OCI-LY7 (cell line): Measurements from ENCODE around the gene PPARGC1A.

Experiments
- EZH2phosphoT487 ChIP-seq: fragments of 200-600 bp; sonication (generic); IDR thresholded peaks from 2 replicates; pipeline ENCODE4 v1.6.1; 2018; ENCODE audit warnings: low read depth, borderline replicate concordance, mild to moderate bottlenecking, mixed run types, antibody characterized with exemption, low read length, moderate library complexity, mixed read lengths
- TF ChIP-seq, protein P1 (sequence below): fragments of 200-600 bp; sonication (generic); conservative IDR thresholded peaks from 2 replicates; pipeline ENCODE4 v1.5.1; 2014; ENCODE audit warnings: mild to moderate bottlenecking, antibody characterized with exemption, low read length, moderate library complexity, mixed read lengths

GRCh38 chr4:23909671-23910070, 19.8 kb upstream of the PPARGC1A start:
- TF ChIP-seq, protein P1, sequence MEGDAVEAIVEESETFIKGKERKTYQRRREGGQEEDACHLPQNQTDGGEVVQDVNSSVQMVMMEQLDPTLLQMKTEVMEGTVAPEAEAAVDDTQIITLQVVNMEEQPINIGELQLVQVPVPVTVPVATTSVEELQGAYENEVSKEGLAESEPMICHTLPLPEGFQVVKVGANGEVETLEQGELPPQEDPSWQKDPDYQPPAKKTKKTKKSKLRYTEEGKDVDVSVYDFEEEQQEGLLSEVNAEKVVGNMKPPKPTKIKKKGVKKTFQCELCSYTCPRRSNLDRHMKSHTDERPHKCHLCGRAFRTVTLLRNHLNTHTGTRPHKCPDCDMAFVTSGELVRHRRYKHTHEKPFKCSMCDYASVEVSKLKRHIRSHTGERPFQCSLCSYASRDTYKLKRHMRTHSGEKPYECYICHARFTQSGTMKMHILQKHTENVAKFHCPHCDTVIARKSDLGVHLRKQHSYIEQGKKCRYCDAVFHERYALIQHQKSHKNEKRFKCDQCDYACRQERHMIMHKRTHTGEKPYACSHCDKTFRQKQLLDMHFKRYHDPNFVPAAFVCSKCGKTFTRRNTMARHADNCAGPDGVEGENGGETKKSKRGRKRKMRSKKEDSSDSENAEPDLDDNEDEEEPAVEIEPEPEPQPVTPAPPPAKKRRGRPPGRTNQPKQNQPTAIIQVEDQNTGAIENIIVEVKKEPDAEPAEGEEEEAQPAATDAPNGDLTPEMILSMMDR = no peak
- no peak for TF ChIP-seq EZH2phosphoT487
